ENCODE measurements around the gene NHLRC3.
"Not testable (repeated sequence)": the region's sequence is repeated elsewhere in the genome, so short reads cannot be mapped to it uniquely, and the experiment has no call there.

Gene NHLRC3

DNA sequence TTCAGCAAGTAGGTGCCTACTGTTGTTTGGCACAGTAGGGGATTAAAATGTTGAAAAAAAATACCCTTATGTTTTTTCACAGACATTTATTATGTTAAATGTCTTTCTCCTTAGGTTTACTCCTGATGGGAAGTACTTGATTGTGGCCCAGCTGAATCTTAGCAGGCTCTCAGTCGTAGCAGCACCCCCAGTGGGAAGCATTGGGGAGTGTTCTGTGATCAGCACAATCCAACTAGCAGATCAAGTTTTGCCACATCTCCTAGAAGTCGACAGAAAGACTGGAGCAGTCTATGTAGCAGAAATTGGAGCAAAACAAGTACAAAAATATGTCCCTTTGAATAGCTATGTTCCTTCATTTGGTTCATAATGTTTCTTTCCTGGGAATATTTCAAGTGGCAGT is 9.3 kb downstream of the NHLRC3 start:
- no peak for DNase-seq

DNA sequence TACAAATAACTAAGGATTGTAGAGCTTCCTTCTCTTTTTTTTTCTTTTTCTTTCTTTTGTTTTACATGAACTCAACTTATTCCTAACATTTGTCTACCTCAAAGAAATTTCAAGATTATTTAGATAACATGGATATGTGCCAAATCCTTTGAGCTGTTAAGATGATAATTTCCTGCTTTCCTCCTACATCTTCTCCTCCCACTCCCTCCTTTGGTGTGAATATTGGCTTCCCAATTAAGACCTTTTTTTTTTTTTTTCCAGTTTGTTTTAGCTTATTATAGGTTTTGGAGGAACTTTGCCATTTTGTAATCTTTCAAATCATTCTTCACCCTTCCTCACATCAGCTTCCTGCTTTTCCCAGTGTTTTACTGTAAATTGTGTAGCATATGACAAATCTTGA is 10.6 kb downstream of the NHLRC3 start:
- no peak for DNase-seq

DNA sequence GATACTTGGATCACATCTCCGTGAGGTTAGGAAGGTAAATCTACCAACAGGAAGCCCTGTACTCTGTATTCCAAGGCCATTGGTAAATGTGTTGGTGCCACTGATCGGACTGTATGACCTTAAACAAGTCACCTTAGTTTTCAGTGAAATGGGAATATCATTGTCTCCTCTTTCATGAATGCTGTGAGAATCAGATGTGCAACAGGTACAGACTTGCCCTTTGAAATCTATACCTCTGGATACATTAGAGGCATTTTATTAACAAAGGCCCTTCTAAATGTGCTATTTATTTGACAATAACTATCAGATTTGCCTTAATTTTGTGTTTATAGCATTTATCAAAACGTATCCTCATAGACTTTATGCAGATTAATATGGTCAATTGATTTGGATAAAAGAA is 11.0 kb downstream of the NHLRC3 start:
- DNase-seq = no peak

DNA sequence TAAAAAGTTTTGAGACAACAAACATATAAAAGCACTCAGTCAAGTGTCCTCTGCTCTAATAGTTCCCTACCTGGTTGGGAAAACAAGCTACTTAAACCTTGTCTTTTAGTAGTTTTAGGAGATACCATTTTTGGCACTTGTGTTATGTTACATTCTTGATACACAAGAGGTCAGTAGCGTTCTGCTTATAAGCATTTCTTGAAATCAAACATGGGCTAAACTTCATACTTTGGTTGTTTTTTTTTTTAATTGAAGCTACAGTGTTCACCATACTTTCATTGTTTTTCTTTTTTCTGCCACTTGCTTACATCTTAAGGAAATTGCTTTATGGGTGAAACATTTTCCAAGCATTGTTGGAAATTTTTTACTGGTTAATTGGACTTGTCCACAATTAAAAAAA is 12.9 kb downstream of the NHLRC3 start:
- no peak for DNase-seq

DNA sequence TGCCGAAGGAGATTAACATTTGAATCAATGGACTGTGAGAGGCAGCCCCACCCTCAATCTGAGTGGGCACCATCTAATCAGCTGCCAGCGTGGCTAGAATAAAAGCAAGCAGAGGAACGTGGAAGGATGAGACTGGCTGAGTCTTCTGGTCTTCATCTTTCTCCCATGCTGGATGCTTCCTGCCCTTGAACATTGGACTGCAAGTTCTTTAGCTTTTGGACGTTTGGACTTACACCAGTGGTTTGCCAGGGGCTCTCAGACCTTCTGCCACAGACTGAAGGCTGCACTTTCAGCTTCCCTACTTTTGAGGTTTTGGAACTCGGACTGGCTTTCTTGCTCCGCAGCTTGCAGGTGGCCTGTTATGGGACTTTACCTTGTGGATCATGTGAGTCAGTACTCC is 14.7 kb downstream of the NHLRC3 start:
- DNase-seq = no peak

DNA sequence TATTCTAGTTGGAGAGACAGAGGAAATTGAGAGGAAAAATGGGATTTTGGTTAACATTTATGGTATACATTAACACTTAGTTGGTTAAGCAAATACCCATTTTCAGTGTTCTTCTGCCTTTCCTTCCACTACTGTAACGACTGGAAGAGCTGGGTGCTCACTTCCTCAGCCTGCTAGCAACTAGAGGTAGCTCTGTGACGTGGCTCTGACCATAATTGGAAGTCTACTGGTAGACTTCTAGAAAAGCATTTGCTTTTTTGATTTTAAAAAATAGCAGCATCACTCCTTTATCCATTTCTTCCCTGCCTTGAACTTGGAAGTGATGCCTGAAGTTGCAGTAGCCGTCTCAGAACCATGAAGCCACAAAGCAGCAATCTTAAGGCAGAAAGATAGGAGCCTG is 15.9 kb downstream of the NHLRC3 start:
- no peak for DNase-seq

DNA sequence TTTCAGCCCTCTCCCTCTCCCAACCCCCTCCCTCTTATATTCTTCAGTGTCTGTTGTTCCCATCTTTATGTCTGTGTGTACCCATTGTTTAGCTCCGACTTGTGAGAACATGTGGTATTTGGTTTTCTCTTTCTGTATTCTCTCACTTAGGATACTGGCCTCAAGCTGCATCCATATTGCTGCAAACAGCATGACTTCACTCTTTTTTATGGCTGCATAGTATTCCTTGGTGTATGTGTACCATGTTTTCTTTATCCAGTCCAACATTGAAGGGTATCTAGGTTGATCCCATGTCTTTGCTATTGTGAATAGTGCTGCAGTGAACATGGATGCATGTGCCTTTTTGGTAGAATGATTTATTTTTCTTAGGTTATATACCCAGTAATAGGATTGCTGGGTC is 17.8 kb downstream of the NHLRC3 start:
- DNase-seq = no peak

DNA sequence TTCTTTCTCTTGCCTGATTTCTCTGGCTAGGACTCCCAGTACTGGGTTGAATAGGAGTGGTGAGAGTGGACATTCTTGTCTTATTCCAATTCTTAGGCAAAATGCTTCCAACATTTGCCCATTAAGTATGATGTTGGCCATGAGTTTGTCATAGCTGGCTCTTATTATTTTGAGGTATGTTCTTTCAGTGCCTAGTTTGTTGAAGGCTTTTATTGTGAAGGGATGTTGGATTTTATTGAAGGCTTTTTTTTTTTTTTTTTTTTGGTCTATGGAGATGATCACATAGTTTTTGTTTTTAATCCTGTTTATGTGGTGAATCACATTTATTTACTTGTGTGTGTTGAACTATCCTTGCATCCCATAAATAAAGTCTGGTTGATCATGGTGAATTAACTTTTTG is 19.8 kb downstream of the NHLRC3 start:
- DNase-seq = no peak

DNA sequence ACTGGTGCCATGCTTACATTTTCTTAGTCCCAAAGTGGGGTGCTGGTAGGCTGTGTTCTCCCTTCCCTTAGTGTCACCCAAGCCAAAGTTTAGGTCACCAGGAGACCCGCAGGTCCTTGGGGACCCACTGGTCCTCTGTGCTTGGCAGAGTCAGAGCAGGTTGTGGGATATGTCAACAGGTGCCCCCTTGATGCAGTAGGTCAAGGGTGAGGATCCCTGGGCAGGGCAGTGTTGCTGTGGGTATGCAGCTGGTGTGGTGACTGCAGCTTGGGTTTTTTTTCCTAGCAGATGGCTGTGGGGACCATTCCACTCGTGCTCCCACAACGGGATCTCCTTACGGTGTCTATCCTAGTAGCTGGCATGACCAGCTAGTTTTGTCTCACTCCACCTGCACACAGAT is 23.7 kb downstream of the NHLRC3 start:
- DNase-seq = no peak

DNA sequence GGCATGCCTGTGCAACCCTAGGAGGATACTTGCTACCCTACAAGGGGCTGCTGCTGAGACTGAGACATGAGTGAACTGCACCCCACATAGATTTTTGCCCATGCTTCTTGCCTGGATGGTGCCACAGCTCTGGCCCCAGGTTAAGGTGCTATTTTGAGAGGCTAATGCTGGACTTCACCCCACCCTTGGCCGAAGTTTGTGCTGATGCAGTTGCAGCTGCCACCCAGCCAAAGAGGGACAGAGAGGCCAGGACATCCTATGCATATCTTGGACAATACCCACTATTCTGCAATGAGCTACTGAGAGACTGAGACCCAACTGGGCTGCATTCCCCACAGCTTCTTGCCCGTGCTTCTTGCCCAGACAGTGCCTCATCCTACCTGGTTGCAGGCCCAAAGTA is 34.6 kb downstream of the NHLRC3 start:
- no peak for DNase-seq

DNA sequence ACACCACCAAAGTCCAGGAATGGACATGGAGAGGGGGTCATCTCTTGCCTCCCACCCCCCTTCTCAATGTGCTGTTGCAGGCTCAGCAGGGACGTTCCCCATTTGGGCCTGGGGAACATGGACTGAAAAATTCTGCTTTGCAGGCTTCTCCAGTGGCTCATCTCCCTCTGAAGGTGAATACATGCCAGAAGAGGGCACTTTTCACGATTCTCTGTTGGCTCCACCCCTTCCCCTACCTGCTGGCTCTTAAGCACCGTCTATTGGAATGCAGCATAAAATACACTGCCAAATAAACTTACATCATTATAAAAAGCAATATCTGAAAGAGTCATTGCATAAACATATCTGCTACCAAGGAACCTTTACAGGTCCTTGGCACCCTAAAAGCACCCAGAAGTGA is 35.7 kb downstream of the NHLRC3 start:
- no peak for DNase-seq

DNA sequence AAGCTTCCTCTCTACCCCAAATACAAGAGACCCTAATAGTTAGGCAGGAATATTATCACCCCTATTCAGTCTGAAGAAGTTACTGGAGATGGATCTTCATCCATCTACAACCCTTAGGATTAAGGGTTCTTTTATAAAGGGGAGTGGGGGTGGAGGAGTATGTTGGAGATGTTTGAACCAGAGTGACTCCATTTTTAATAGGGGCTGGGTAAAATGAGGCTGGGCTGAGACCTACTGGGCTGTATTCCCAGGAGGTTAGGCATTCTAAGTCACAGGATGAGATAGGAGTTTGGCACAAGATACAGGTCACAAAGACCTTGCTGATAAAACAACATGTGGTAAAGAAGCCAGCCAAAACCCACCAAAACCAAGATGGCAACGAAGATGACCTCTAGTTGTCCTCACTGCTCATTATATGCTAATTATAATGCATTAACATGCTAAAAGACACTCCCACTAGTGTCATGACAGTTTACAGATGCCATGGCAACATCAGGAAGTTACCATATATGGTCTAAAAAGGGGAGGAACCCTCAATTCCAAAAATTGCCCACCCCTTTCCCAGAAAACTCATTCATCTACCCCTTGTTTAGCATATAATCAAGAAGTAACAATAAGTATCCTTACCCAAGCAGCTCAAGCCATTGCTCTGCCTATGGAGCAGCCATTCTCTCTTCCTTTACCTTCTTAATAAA is 48.1 kb downstream of the NHLRC3 start:
- DNase-seq = not testable (repeated sequence)

DNA sequence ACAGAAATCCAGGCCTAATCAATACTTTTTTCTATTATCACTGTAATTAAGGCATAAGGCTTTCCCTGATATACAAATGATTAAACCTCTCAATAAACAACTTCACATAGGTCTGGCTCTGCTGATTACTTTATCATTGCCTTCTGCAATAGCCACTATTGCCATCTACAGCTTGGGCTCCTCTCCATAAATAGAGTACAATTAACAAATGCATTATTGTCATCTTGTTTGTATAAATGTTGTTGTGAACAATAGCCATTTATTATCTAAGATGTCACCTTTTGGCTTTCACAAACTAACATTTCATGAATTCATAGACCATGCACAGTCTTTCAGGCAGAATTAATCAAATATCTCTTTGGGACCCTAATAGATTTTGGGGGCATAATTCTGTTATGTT is 53.3 kb downstream of the NHLRC3 start:
- no peak for DNase-seq

DNA sequence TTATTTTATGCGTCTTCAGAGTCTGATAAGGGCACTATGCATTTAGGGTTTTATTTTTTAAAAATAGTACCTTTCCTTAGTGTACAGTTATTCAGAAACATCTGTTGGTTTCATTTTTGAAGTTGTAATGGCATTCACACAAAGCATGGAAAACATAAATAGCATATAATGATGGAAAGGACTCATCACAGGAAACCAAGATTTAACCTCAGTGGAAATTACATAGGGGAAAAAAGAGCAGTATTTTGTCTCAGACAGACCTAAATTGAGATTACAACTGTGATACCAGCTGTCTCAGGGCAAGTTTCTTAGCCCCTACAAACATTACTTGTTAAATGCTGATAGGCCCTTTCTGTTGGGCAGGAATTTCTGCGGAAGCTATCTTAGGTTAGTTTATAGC is 57.2 kb downstream of the NHLRC3 start:
- DNase-seq = no peak

DNA sequence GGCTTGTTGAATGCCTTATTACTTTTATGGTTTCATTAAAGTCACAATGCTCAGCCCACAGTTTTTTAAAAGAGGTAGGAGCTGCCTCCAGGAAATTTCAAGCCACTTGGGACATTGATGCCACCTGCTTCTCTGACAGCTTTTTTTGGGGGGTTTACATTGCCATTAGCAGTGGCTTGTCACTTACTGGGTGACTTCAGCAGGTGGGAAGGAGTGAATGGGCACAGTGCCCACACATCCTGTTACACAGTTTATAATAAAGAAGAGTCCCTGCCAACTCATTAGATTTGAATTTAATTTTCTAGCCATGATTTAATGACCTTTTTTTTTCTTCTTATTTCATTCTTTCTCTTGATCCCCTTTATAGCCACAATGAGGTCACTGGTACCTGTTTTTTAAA is 61.0 kb downstream of the NHLRC3 start:
- DNase-seq = no peak

Measured in activated effector memory CD4-positive, alpha-beta T cell treated with Interleukin-2 at 50 U/mL for 16 hours (primary cell).